SK-N-SH (cell line): Measurements from ENCODE around the gene TMPRSS9. TPM values are rescaled to one million over a fixed set of nuclear protein-coding genes. Genes with fewer than 3 reads are reported as not detected.

ENCODE experiments used
- CTCF ChIA-PET: fragments of 300-600, 350-600 bp; formaldehyde crosslinking; extraction: SDS; loops from one replicate; lab custom pipeline; 2021; lab: Yijun Ruan, JAX
- POLR2A ChIA-PET: fragments of 350-600 bp; sonication (Branson Sonifier 250); formaldehyde crosslinking; extraction: SDS; loops from one replicate; lab custom pipeline; 2020; ENCODE audit warnings: antibody characterized with exemption, inconsistent platforms; lab: Yijun Ruan, JAX
- DNase-seq: peaks from one replicate; pipeline ENCODE4 v3.0.0; 2012
- H2AFZ ChIP-seq: fragments of 200-600 bp; sonication (generic); 2 replicates; pipeline ENCODE4 v1.8.1; 2016; ENCODE audit warnings: antibody characterized with exemption, mild to moderate bottlenecking, low read depth
- H3F3A ChIP-seq: fragments of 200-600 bp; sonication (generic); replicated peaks from 2 replicates; pipeline ENCODE3; 2016; ENCODE audit warnings: antibody characterized with exemption, mild to moderate bottlenecking; ENCODE audit not compliant: insufficient read depth
- H3K27ac ChIP-seq, 2 experiments: fragments of 200-500 bp in 1 of 2; fragments of 200-600 bp in 1 of 2; sonication (Bioruptor generic) in 1 of 2; sonication (generic), shearing (Covaris generic) in 1 of 2; 2 replicates each; pipeline versions ENCODE4 v1.5.1 to v1.6.1; 2014 to 2016; ENCODE audit warnings: low read depth in 2 of 2, inconsistent platforms in 1 of 2, low read length in 1 of 2, mild to moderate bottlenecking in 1 of 2, mixed read lengths in 1 of 2
- H3K27me3 ChIP-seq: fragments of 200-600 bp; sonication (generic), shearing (Covaris generic); 2 replicates; pipeline ENCODE4 v1.6.1; 2016; ENCODE audit warnings: mixed run types; ENCODE audit not compliant: insufficient read depth
- H3K36me3 ChIP-seq, 2 experiments: fragments of 200-500 bp in 1 of 2; fragments of 200-600 bp in 1 of 2; sonication (Bioruptor generic) in 1 of 2; sonication (generic) in 1 of 2; replicated peaks in 1 of 2; 2 replicates each; pipeline versions ENCODE3 to v1.5.1; 2014 to 2016; ENCODE audit warnings: low read length in 1 of 2, mild to moderate bottlenecking in 1 of 2; ENCODE audit not compliant: insufficient read depth in 2 of 2, control insufficient read depth in 1 of 2
- H3K4me1 ChIP-seq, 2 experiments: fragments of 200-500 bp in 1 of 2; fragments of 200-600 bp in 1 of 2; sonication (Bioruptor generic) in 1 of 2; sonication (generic), shearing (Covaris generic) in 1 of 2; 2 replicates each; pipeline versions ENCODE4 v1.5.1 to v1.6.1; 2014 to 2016; ENCODE audit warnings: low read depth in 1 of 2, low read length in 1 of 2, mixed run types in 1 of 2; ENCODE audit not compliant: insufficient read depth in 2 of 2, control insufficient read depth in 1 of 2
- H3K4me2 ChIP-seq: fragments of 200-600 bp; sonication (generic), shearing (Covaris generic); 2 replicates; pipeline ENCODE4 v1.6.1; 2017; ENCODE audit warnings: mixed run types
- H3K4me3 ChIP-seq, 2 experiments: fragments of 200-500 bp in 1 of 2; fragments of 200-600 bp in 1 of 2; sonication (Bioruptor generic) in 1 of 2; sonication (generic), shearing (Covaris generic) in 1 of 2; 2 replicates each; pipeline versions ENCODE4 v1.5.1 to v1.8.1; 2014 to 2016; ENCODE audit warnings: low read depth in 2 of 2, inconsistent platforms in 1 of 2, low read length in 1 of 2, mild to moderate bottlenecking in 1 of 2, mixed read lengths in 1 of 2, moderate library complexity in 1 of 2
- H3K79me2 ChIP-seq: fragments of 200-600 bp; sonication (generic); 2 replicates; pipeline ENCODE4 v1.8.1; 2017; ENCODE audit warnings: mild to moderate bottlenecking; ENCODE audit not compliant: insufficient read depth
- H3K9ac ChIP-seq: fragments of 200-600 bp; sonication (generic); 2 replicates; pipeline ENCODE4 v1.6.1; 2017; ENCODE audit warnings: mixed run types
- H3K9me2 ChIP-seq: fragments of 200-600 bp; sonication (generic); 2 replicates; pipeline ENCODE4 v1.6.1; 2017; ENCODE audit warnings: mixed run types
- H3K9me3 ChIP-seq: fragments of 200-600 bp; sonication (generic); 2 replicates; pipeline ENCODE4 v1.6.1; 2017; ENCODE audit warnings: mixed run types, mild to moderate bottlenecking, moderate library complexity
- H4K20me1 ChIP-seq: fragments of 200-600 bp; sonication (generic); 2 replicates; pipeline ENCODE4 v1.6.1; 2017; ENCODE audit warnings: mild to moderate bottlenecking, mixed run types; ENCODE audit not compliant: insufficient read depth
- CHD2 ChIP-seq: fragments of 150-350 bp; IDR thresholded peaks from 2 replicates; pipeline ENCODE4 v1.6.1; 2018; ENCODE audit warnings: low read length; ENCODE audit not compliant: partially characterized antibody
- EZH2phosphoT487 ChIP-seq: fragments of 200-600 bp; sonication (generic); IDR thresholded peaks from 2 replicates; pipeline ENCODE4 v1.6.1; 2017; ENCODE audit warnings: low read depth, mixed run types, mild to moderate bottlenecking, antibody characterized with exemption, moderate library complexity, borderline replicate concordance
- FOXJ3 ChIP-seq: sonication (generic); formaldehyde crosslinking; IDR thresholded peaks from 2 replicates; pipeline ENCODE4 v1.5.1; 2020; ENCODE audit warnings: mild to moderate bottlenecking, missing genetic modification reagents
- FOXM1 ChIP-seq: IDR thresholded peaks from 2 replicates; pipeline ENCODE4 v1.4.0; 2012; ENCODE audit warnings: low read depth, mild to moderate bottlenecking
- GABPA ChIP-seq: IDR thresholded peaks from 2 replicates; pipeline ENCODE4 v1.4.0; 2012; ENCODE audit warnings: low read depth, mild to moderate bottlenecking
- IRF3 ChIP-seq: fragments of 150-350 bp; IDR thresholded peaks from 2 replicates; pipeline ENCODE4 v1.6.1; 2016; ENCODE audit warnings: mild to moderate bottlenecking, low read depth, low read length
- JUND ChIP-seq: IDR thresholded peaks from 2 replicates; pipeline ENCODE4 v1.4.0; 2012
- MEF2A ChIP-seq: IDR thresholded peaks from 2 replicates; pipeline ENCODE4 v1.4.0; 2012; ENCODE audit warnings: low read depth, borderline replicate concordance
- MXI1 ChIP-seq: IDR thresholded peaks from 2 replicates; pipeline ENCODE4 v1.6.1; 2012; ENCODE audit warnings: mild to moderate bottlenecking, low read depth, low read length, improper control_type of control experiment
- POLR2AphosphoS5 ChIP-seq: IDR thresholded peaks from 2 replicates; pipeline ENCODE4 v1.6.1; 2012; ENCODE audit warnings: low read depth, low read length
- RAD21 ChIP-seq: IDR thresholded peaks from 2 replicates; pipeline ENCODE4 v1.6.1; 2012; ENCODE audit warnings: mild to moderate bottlenecking, low read length
- RFX5 ChIP-seq: IDR thresholded peaks from 2 replicates; pipeline ENCODE4 v1.6.1; 2012; ENCODE audit warnings: mild to moderate bottlenecking, improper control_type of control experiment, low read length
- RXRA ChIP-seq: IDR thresholded peaks from 2 replicates; pipeline ENCODE4 v1.4.0; 2012; ENCODE audit warnings: low read depth, mild to moderate bottlenecking, borderline replicate concordance
- TAF1 ChIP-seq: IDR thresholded peaks from 2 replicates; pipeline ENCODE4 v1.6.1; 2012; ENCODE audit warnings: low read depth, mild to moderate bottlenecking, low read length, moderate library complexity, borderline replicate concordance
- USF2 ChIP-seq: fragments of 150-350 bp; IDR thresholded peaks from 2 replicates; pipeline ENCODE4 v1.6.1; 2017; ENCODE audit warnings: antibody characterized with exemption, low read length, low read depth, borderline replicate concordance
- WGBS: methylation state at CpG from one replicate; pipeline ENCODE4 v1.1.6; 2017; ENCODE audit warnings: low lambda C conversion rate; 5-methylcytosine and 5-hydroxymethylcytosine counted together
- polyA plus RNA-seq, 3 experiments: library from polyadenylated mRNA; depleted of rRNA; stranded (reverse); fragments of >200 nt; gene quantifications; 2 replicates each; pipeline ENCODE4 v1.2.3, GENCODE V29; 2012
- TF ChIP-seq, protein P1 (sequence below): IDR thresholded peaks from 2 replicates; pipeline ENCODE4 v1.4.0; 2012; ENCODE audit warnings: low read depth, borderline replicate concordance

Gene TMPRSS9
- polyA plus RNA-seq, 1 of the 3 experiments (the other 2 are of a cell fraction), result not detected

GRCh38 chr19:2360833-2361232, 768 bp downstream of the TMPRSS9 start:
- Histone ChIP-seq H2AFZ (no peak overlapping the region), H3K4me3 (no peak overlapping the region), H3K9ac (no peak overlapping the region), H4K20me1 (no peaks in the 10 kb centered on the region), H3K9me3 (no peaks in the 10 kb centered on the region), H3K27me3 (peaks cover 21% of the 10 kb centered on the region), H3K9me2 (no peaks in the 10 kb centered on the region)
- CTCF ChIA-PET, result no interaction called here
- TF ChIP-seq TAF1, result no peak
- TF ChIP-seq RAD21, result no peak
- TF ChIP-seq FOXJ3 (CRISPR knock-in tag), result no peak
- TF ChIP-seq CHD2, result no peak
- no peak for TF ChIP-seq RXRA
- no peak for TF ChIP-seq IRF3
- no peak for TF ChIP-seq GABPA
- TF ChIP-seq, protein P1, sequence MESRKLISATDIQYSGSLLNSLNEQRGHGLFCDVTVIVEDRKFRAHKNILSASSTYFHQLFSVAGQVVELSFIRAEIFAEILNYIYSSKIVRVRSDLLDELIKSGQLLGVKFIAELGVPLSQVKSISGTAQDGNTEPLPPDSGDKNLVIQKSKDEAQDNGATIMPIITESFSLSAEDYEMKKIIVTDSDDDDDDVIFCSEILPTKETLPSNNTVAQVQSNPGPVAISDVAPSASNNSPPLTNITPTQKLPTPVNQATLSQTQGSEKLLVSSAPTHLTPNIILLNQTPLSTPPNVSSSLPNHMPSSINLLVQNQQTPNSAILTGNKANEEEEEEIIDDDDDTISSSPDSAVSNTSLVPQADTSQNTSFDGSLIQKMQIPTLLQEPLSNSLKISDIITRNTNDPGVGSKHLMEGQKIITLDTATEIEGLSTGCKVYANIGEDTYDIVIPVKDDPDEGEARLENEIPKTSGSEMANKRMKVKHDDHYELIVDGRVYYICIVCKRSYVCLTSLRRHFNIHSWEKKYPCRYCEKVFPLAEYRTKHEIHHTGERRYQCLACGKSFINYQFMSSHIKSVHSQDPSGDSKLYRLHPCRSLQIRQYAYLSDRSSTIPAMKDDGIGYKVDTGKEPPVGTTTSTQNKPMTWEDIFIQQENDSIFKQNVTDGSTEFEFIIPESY, result no peak
- no peak for TF ChIP-seq EZH2phosphoT487
- TF ChIP-seq FOXM1, result no peak
- no peak for TF ChIP-seq MEF2A
- TF ChIP-seq RFX5, result no peak
- TF ChIP-seq MXI1, result no peak
- TF ChIP-seq POLR2AphosphoS5, result no peak
- TF ChIP-seq JUND, result no peak
- TF ChIP-seq USF2, result no peak
- TF ChIP-seq, all 33 proteins: peak for 0
- Histone ChIP-seq H3F3A (no peaks in the 10 kb centered on the region), H3K36me3 (no peaks in the 10 kb centered on the region), H3K4me2 (no peak overlapping the region), H3K4me1 (no peaks in the 10 kb centered on the region), H3K27ac (no peak overlapping the region), H3K79me2 (no peaks in the 10 kb centered on the region)
- POLR2A ChIA-PET, result no interaction called here
- peak; percentile 46 for DNase-seq
- 48% methylated on average over 11 of the region's 11 CpGs for WGBS
